HG03108 (cell line): Measurements from ENCODE around the gene STAB1.

ENCODE experiments used
- ATAC-seq: cut with Tn5 transposase; IDR thresholded peaks from one replicate; pipeline ENCODE4 v1.9.1; 2021; ENCODE audit warnings: moderate library complexity; ENCODE audit not compliant: unreplicated experiment

The STAB1 gene

GRCh38 chr3:52484680-52485461 lies 10.3 kb upstream of the STAB1 start:
- ATAC-seq = no peak

- no peak for ATAC-seq
Observed at GRCh38 chr3:52487050-52487787, 7.9 kb upstream of the STAB1 start.

- ATAC-seq = no peak
Observed at GRCh38 chr3:52487788-52488691, 7.1 kb upstream of the STAB1 start.

- no peak for ATAC-seq
Observed at GRCh38 chr3:52488746-52489145, 6.4 kb upstream of the STAB1 start.

GRCh38 chr3:52489453-52489852 lies 5.7 kb upstream of the STAB1 start:
- ATAC-seq = no peak

GRCh38 chr3:52490035-52490938 lies 4.9 kb upstream of the STAB1 start:
- ATAC-seq = no peak

- no peak for ATAC-seq
Observed at GRCh38 chr3:52490939-52491526, 4.1 kb upstream of the STAB1 start.

GRCh38 chr3:52492059-52492458 lies 3.1 kb upstream of the STAB1 start:
- ATAC-seq = no peak

- ATAC-seq = no peak
Observed at GRCh38 chr3:52493232-52494017, 1.7 kb upstream of the STAB1 start.

- ATAC-seq = no peak
Observed at GRCh38 chr3:52494445-52494844, 693 bp upstream of the STAB1 start.

- ATAC-seq = no peak
Observed at GRCh38 chr3:52495777-52496602, 852 bp downstream of the STAB1 start.

GRCh38 chr3:52498137-52499054 lies 3.3 kb downstream of the STAB1 start:
- ATAC-seq = no peak

- ATAC-seq = no peak
Observed at GRCh38 chr3:52501046-52501445, 5.9 kb downstream of the STAB1 start.

- ATAC-seq = no peak
Observed at GRCh38 chr3:52502001-52502400, 6.9 kb downstream of the STAB1 start.

GRCh38 chr3:52502808-52503350 lies 7.7 kb downstream of the STAB1 start:
- no peak for ATAC-seq

- no peak for ATAC-seq
Observed at GRCh38 chr3:52503788-52504424, 8.8 kb downstream of the STAB1 start.
